Epithelial cell of esophagus (primary cell): ENCODE data around the gene PKHD1.
A peak's percentile ranks its signal among the peaks of the same experiment; 100 is the strongest.

ENCODE experiments used
- DNase-seq: peaks from one replicate; pipeline ENCODE4 v3.0.0; 2010; ENCODE audit warnings: low read depth
- H3K4me3 ChIP-seq: 2 replicates; pipeline ENCODE4 v1.5.1; 2011; ENCODE audit warnings: mild to moderate bottlenecking, low read length, control low read depth
- TF ChIP-seq, protein P1 (sequence below): IDR thresholded peaks from 2 replicates; pipeline ENCODE4 v1.5.1; 2011; ENCODE audit warnings: low read depth, mild to moderate bottlenecking, low read length, control low read depth, inconsistent platforms; ENCODE audit not compliant: insufficient read depth; ENCODE audit errors: missing control alignments

The PKHD1 gene

DNA sequence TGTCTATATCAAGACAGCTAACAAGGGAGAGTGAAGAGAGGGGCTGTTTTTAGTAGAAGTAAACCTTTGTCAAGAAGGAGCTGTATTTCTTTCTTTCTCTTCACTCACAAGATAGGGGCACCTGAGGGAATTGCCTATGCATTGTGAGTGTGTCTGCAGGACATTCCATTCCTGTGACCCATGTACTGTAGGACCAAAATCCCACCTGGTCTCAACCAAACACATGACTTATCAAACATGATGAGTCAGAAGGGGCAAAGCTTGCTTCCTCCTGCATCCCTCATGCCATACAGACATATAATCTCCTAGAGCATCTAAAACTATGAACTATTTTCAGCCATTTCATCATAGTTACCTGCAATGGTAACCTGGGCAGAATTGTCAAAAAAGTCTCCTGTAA is 21.8 kb downstream of the PKHD1 start:
- H3K4me3 ChIP-seq, result no peak overlapping the region
- peak; percentile 89 for DNase-seq
- TF ChIP-seq, protein P1, sequence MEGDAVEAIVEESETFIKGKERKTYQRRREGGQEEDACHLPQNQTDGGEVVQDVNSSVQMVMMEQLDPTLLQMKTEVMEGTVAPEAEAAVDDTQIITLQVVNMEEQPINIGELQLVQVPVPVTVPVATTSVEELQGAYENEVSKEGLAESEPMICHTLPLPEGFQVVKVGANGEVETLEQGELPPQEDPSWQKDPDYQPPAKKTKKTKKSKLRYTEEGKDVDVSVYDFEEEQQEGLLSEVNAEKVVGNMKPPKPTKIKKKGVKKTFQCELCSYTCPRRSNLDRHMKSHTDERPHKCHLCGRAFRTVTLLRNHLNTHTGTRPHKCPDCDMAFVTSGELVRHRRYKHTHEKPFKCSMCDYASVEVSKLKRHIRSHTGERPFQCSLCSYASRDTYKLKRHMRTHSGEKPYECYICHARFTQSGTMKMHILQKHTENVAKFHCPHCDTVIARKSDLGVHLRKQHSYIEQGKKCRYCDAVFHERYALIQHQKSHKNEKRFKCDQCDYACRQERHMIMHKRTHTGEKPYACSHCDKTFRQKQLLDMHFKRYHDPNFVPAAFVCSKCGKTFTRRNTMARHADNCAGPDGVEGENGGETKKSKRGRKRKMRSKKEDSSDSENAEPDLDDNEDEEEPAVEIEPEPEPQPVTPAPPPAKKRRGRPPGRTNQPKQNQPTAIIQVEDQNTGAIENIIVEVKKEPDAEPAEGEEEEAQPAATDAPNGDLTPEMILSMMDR, result no peak

DNA sequence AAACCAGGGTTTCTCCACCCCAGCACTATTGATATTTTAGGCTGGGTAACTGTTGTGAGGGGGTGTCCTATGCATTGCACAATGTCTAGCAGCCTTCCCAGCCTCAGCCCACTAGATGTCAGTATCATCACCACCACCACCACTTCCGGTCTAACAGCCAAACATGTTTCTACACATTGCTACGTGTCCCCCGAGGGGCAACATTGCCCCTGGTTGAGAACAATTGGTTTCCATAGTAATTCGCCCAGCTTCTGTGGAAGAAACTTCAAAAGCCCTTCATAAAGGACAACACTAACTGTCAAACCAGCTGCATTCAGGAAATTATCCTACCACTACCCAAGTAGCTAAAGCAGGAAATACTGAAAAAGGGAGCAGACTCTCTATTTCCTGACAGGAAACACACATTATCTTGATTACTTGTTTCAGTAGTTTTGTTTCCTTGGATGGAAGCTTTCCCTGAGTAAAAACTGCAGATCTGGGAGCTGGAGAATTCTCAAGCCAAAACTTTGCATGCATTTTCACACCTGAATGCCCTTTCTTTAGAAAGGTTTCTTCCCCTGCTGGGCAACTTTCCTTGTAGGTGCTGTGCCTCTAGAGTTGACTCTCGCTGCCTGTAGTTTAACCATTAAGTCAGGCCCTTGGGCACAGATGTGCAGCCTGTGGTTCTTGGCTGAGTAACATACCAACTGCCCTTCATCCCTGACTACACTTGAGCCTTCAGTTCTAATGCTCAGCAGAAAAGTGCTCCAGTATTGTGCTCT is 23.6 kb downstream of the PKHD1 start:
- peak; percentile 65 for DNase-seq
- TF ChIP-seq, protein P1, result peak; percentile 56
- no peak overlapping the region for H3K4me3 ChIP-seq

DNA sequence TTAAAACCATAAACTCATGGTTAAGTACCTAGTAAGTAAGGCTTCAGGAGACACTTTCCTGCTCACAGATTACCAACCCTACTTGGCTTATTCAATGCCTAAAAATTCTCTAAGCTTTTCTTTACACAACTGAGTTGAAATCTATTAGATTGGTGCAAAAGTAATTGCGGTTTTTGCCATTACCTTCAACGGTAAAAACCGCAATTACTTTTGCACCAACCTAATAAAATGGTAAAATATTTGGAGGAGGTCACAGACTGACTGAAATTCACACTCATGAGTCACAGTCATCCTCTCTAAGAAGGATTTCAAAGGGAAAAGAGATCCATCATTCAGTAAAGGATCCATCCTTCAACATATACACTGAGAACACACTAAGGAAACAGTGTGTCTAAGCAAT is 25.9 kb downstream of the PKHD1 start:
- DNase-seq, result no peak
- TF ChIP-seq, protein P1, result no peak
- H3K4me3 ChIP-seq, result no peak overlapping the region

DNA sequence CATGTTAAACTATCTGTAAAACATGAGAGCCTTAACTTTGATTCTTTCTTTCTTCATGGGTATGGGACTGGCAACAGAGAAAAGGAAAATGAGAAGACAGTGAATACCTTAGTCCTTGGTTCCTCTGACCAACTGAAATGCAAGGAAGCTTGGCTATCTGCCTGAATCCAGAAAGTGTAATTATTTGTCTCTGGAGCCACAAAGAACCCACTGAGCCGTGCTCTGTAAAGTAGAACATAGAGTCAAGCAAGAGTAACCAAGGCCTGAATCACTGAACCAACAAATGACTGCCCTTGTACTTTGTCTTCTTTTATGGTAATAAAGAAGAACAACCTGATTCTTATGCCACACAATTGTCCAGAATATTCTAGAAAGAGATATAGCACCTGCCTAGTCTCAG is 27.6 kb downstream of the PKHD1 start:
- TF ChIP-seq, protein P1, result no peak
- no peak overlapping the region for H3K4me3 ChIP-seq
- DNase-seq, result no peak

DNA sequence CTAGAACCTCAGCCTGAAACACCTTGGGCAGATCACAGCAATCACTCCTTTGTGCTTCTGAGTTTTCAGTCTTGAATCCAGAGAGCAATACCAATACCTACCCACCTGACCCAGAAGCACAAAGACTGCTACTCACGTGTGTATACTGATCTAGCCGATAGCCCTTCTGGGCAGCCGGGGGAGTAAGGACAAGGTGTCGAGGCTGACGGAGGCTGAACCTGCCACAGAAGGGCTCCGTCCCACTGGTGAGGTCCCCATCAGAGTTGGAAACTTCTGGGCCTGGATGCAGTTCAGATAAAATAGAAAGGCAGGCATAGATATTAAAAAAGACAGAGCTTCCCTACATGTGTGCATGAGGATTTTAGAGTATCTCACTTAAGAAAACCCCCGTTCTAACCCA is 32.0 kb downstream of the PKHD1 start:
- TF ChIP-seq, protein P1, result no peak
- H3K4me3 ChIP-seq, result no peak overlapping the region
- no peak for DNase-seq

DNA sequence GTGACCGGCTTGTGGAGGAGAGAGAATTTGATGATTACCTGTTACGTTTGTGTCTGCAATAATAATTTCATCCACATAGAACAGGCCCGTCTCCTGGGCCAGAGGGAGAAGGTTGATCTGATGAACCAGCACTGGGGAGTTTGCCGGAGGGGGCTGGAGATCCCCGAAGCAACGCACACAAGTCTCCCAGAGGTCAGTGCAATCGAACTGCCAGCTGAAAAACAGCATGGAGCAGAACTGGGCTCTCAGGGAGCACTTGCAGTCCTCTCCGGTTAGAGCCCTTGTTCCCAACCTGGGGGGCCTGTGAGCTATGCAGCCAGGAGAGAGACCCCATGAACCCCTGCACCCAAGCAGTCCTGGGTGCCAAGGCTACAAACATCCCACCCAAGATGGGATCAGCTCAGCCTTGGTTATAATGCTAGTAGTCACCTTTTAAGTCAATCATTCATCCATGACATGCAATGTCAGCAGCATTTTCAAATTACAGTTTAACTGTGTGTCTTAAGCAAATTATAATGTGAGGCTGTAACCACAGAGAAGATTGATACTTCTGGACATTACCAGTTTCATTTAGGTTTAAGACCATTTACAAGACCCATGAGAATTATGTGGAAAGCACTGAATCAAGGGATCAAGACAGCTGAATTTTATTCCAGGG is 34.2 kb downstream of the PKHD1 start:
- H3K4me3 ChIP-seq, result no peak overlapping the region
- TF ChIP-seq, protein P1, result no peak

More for the DNA sequence above, 34.2 kb downstream of the PKHD1 start:
- DNase-seq, result no peak
